OCI-LY3 (cell line): ENCODE results near the gene GNA12.

Source experiments
- EZH2phosphoT487 ChIP-seq: fragments of 200-600 bp; shearing (Covaris generic); IDR thresholded peaks from 2 replicates; pipeline ENCODE4 v1.6.1; 2018; ENCODE audit warnings: antibody characterized with exemption, mixed run types, low read depth
- TF ChIP-seq, protein P1 (sequence below): fragments of 200-600, 300-600 bp; sonication (generic); IDR thresholded peaks from 2 replicates; pipeline ENCODE4 v1.5.1; 2014; ENCODE audit warnings: antibody characterized with exemption, low read length, low read depth

DNA sequence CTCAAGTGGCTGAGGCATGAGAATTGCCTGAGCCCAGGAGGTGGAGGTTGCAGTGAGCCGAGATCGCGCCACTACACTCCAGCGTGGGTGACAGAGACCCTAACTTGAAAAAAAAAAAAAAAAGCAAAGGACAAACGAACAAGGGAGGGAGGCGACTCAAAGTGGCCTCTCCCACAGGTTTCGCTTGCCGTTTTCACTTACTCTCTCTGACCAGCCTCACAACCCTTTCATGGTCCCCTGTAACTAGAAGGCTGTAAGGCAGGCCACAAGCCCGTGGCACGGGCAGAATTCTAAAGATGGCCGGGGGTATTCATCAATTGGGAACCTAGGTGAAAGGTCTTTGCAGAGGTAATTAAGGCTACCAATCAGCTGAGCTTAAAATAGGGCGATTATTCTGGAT lies 25.5 kb downstream of the GNA12 start:
- TF ChIP-seq, protein P1, sequence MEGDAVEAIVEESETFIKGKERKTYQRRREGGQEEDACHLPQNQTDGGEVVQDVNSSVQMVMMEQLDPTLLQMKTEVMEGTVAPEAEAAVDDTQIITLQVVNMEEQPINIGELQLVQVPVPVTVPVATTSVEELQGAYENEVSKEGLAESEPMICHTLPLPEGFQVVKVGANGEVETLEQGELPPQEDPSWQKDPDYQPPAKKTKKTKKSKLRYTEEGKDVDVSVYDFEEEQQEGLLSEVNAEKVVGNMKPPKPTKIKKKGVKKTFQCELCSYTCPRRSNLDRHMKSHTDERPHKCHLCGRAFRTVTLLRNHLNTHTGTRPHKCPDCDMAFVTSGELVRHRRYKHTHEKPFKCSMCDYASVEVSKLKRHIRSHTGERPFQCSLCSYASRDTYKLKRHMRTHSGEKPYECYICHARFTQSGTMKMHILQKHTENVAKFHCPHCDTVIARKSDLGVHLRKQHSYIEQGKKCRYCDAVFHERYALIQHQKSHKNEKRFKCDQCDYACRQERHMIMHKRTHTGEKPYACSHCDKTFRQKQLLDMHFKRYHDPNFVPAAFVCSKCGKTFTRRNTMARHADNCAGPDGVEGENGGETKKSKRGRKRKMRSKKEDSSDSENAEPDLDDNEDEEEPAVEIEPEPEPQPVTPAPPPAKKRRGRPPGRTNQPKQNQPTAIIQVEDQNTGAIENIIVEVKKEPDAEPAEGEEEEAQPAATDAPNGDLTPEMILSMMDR: no peak
- TF ChIP-seq EZH2phosphoT487: no peak
